HFF-Myc (cell line): ENCODE data around the gene NOC2L.
"Not testable (repeated sequence)": the region's sequence is repeated elsewhere in the genome, so short reads cannot be mapped to it uniquely, and the experiment has no call there.

ENCODE experiments used
- DNase-seq: peaks from one replicate; pipeline ENCODE4 v3.0.0-alpha.2; 2011; ENCODE audit warnings: low read depth; ENCODE audit errors: extremely low read depth
- H3K4me3 ChIP-seq: replicated peaks from 2 replicates; pipeline ENCODE4 v1.5.1; 2011; ENCODE audit warnings: low read depth, mild to moderate bottlenecking, control low read depth, low read length
- TF ChIP-seq, protein P1 (sequence below): IDR thresholded peaks from 2 replicates; pipeline ENCODE4 v1.5.1; 2012; ENCODE audit warnings: mild to moderate bottlenecking, low read depth, low read length, control low read depth; ENCODE audit errors: missing control alignments

Gene NOC2L

DNA sequence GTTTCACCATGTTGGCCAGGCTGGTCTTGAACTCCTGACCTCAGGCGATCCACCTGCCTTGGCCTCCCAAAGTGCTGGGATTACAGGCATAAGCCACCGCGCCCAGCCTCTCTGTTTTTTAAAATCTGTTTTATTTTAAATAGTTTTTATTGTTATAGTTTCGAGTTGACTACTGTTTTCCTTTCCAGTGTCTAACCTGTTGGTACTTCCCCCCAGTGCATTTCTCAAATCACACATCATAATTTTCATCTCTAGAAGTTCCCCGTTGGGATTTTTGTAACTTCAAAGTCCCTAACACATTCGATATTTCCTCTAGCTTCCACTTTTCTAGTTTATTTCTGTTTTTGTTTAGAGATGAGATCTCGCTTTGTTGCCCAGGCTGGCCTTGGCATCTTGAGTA, 33.3 kb upstream of the NOC2L start:
- no peak for DNase-seq
- TF ChIP-seq, protein P1, sequence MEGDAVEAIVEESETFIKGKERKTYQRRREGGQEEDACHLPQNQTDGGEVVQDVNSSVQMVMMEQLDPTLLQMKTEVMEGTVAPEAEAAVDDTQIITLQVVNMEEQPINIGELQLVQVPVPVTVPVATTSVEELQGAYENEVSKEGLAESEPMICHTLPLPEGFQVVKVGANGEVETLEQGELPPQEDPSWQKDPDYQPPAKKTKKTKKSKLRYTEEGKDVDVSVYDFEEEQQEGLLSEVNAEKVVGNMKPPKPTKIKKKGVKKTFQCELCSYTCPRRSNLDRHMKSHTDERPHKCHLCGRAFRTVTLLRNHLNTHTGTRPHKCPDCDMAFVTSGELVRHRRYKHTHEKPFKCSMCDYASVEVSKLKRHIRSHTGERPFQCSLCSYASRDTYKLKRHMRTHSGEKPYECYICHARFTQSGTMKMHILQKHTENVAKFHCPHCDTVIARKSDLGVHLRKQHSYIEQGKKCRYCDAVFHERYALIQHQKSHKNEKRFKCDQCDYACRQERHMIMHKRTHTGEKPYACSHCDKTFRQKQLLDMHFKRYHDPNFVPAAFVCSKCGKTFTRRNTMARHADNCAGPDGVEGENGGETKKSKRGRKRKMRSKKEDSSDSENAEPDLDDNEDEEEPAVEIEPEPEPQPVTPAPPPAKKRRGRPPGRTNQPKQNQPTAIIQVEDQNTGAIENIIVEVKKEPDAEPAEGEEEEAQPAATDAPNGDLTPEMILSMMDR = no peak
- H3K4me3 ChIP-seq = no peak overlapping the region

DNA sequence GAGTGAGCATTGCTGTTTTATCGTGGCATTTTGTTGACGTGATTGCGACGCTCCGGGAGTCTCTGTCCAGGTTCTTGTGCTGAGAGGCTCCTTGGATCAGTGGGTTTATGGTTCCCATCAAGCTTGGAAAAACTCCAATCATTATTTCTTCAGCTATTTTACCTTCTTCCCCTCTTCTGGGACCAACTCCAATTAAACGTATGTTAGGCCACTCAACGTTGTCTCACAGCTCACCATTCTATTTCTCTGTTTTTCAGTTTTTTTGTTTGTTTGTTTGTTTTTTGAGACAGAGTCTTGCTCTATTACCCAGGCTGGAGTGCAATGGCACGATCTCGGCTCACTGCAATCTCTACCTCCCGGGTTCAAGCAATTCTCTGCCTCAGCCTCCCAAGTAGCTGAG, 32.8 kb upstream of the NOC2L start:
- no peak overlapping the region for H3K4me3 ChIP-seq
- TF ChIP-seq, protein P1 = no peak
- no peak for DNase-seq

DNA sequence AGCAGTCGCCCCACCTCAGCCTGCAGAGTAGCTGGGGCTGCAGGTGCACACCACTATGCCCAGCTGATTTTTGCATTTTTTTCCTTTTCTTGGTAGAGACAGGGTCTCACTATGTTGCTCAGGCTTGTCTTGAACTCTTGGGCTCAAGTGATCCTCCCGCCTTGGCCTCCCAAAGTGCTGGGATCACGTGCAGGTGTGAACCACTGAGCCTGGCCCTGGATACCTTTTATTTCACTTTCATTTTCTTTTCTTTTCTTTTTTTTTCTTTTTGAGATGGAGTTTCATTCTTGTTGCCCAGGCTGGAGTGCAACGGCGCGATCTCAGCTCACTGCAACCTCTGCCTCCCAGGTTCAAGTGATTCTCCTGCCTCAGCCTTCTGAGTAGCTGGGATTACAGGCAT, 32.2 kb upstream of the NOC2L start:
- H3K4me3 ChIP-seq, DNase-seq: not testable (repeated sequence)

DNA sequence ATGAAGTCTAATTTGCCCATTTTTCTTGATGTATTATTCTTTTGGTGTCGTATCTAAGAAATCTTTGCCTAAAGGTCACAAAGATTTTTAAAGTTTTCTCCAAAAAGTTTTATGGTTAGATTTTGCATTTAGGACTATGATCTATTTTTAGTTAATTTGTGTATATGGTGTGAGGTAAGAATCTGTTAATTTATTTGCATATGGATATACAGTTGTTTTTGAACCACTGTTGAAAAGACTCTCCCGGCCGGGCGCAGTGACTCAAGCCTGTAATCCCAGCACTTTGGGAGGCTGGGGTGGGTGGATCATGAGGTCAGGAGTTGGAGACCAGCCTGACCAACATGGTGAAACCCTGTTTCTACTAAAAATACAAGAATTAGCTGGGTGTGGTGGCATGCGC, 29.0 kb upstream of the NOC2L start:
- DNase-seq = not testable (repeated sequence)

DNA sequence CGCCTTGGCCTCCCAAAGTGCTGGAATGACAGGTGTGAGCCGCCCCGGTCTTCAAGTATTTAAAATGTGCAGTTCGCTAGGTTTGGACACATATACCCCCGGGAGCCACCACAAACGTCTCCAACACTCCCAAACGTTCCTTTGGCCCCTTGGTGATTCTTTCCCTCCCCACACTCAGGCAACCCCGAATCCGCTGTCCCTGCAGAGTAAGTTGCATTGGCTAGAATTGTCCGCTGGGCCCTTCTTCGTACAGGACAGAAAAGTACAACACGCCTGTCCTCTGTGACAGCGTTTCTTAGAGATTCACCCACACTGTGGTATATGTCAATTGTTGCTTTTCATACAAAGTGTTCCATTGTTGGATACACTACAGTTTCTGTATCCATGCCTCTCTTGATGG, 26.1 kb upstream of the NOC2L start:
- TF ChIP-seq, protein P1 = no peak
- no peak overlapping the region for H3K4me3 ChIP-seq
- DNase-seq = no peak

More for the DNA sequence above, 29.0 kb upstream of the NOC2L start:
- not testable (repeated sequence) for H3K4me3 ChIP-seq

DNA sequence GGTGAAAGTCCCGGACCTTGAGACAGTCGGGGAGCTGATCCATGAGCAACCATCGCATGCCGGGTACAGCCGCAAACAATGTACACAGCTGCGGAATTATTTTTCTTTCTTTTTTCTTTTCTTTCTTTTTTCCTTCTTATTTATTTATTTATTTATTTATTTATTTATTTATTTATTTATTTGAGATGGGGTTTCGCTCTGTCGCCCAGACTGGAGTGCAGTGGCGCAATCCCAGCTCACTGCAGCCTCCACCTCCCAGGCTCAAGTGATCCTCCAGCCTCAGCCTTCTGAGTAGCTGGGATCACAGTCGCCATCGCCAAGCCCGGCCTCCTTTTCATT, 25.4 kb upstream of the NOC2L start:
- H3K4me3 ChIP-seq = no peak overlapping the region
- TF ChIP-seq, protein P1 = no peak
- no peak for DNase-seq

DNA sequence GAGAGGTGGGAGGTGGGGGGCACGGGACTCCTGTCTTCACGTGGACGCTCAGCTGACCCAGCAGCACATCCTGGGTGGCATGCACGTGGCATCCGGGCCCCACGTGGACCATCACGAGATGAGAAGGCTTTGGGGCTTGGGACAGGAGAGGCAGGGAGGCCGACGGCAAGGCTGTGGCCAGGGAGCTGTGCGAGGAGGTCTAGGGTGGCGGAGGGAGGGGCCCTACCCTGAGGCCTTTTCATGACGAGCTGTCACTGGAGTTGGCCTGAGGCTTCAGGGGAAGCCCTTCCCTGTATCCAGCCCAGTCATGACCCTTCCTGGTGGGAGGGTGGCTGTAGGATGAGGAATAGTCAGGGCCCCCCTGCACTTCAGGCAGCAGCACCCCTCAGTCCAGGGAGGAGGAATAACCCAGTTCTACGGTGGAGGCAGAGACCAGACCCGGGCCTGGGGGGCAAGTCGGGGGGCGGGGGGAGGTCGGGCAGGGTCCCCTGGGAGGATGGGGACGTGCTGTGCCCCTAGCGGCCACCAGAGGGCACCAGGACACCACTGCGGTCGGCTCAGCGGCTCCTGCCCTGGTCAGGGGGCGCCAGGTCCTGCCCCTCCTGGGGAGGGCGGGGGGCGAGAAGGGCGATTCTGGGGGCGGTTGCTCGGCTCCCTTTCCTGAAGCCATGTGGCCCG, 24.9 kb upstream of the NOC2L start:
- TF ChIP-seq, protein P1 = peak; percentile 64
- no peak overlapping the region for H3K4me3 ChIP-seq
- DNase-seq = no peak

DNA sequence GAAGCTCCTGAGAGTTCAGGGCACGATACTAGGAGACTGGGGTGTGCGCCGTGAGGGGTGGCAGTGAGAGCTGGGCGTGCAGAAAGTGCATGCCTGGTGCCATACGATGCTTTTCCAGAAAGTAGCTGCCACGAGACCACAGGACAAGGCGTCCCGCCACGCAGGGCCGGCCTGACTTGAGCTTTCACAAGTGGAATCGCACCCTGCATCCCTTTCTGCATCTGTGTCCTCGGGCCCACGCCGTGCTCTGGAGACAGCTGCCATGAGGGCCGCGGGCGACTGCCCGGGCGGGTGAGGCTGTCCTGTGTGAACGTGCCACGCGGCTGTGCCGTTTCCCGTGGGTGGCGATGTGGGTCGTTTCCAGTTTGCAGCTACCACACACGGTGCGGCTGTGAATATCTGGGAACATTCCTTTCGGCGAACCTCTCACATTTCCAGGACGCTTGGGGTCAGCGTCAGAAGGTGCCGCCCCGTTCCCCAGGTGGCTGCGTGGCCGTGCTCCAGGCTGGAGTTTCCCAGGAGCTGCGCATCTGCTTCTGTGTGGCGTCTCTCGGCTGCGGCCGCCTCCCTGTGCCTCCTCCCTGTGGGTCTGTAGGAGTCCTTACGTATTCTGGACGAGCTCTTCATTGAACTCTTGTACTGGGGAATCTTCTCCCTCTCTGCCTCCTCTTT, 23.8 kb upstream of the NOC2L start:
- TF ChIP-seq, protein P1 = no peak
- no peak overlapping the region for H3K4me3 ChIP-seq
- DNase-seq = no peak
